Neural cell (in vitro differentiated cells): ENCODE results near the gene ELMOD1. TPM values are rescaled to one million over a fixed set of nuclear protein-coding genes. Genes with fewer than 3 reads are reported as not detected.

Source experiments
- H2AFZ ChIP-seq: fragments of 200-600, 300-800 bp; sonication (generic), shearing (Covaris generic); 2 replicates; pipeline ENCODE4 v1.6.0; 2014; ENCODE audit warnings: low read depth, mild to moderate bottlenecking, antibody characterized with exemption, low read length, moderate library complexity
- H3F3A ChIP-seq: fragments of 200-600 bp; shearing (Covaris generic); 2 replicates; pipeline ENCODE4 v1.6.1; 2016; ENCODE audit warnings: mild to moderate bottlenecking, moderate library complexity, mixed read lengths, antibody characterized with exemption, low read length; ENCODE audit not compliant: insufficient read depth, poor library complexity, severe bottlenecking
- H3K27ac ChIP-seq: fragments of 200-600, 300-800 bp; sonication (generic), shearing (Covaris generic); 2 replicates; pipeline ENCODE4 v1.5.1; 2014; ENCODE audit warnings: mild to moderate bottlenecking, low read length, moderate library complexity
- H3K27me3 ChIP-seq: fragments of 300-800, 200-600 bp; sonication (generic), shearing (Covaris generic); 2 replicates; pipeline ENCODE4 v1.6.0; 2014; ENCODE audit warnings: mild to moderate bottlenecking, low read depth, low read length, moderate library complexity; ENCODE audit not compliant: insufficient read depth
- H3K36me3 ChIP-seq: fragments of 300-800, 200-600 bp; sonication (generic), shearing (Covaris generic); 2 replicates; pipeline ENCODE4 v1.5.1; 2014; ENCODE audit warnings: mild to moderate bottlenecking, antibody characterized with exemption, low read length, moderate library complexity; ENCODE audit not compliant: insufficient read depth
- H3K4me2 ChIP-seq: fragments of 300-800, 200-600 bp; sonication (generic), shearing (Covaris generic); 2 replicates; pipeline ENCODE4 v1.6.0; 2014; ENCODE audit warnings: mild to moderate bottlenecking, low read length
- H3K4me3 ChIP-seq: fragments of 300-800, 200-600 bp; sonication (generic), shearing (Covaris generic); 2 replicates; pipeline ENCODE4 v1.5.1; 2014; ENCODE audit warnings: mild to moderate bottlenecking, low read length, moderate library complexity
- H3K79me2 ChIP-seq: fragments of 200-600 bp; shearing (Covaris generic); replicated peaks from 2 replicates; pipeline ENCODE4 v1.6.0; 2014; ENCODE audit warnings: mild to moderate bottlenecking, low read length, moderate library complexity; ENCODE audit not compliant: insufficient read depth
- H3K9ac ChIP-seq: fragments of 300-800, 200-600 bp; sonication (generic), shearing (Covaris generic); 2 replicates; pipeline ENCODE4 v1.6.1; 2016; ENCODE audit warnings: mild to moderate bottlenecking, low read length, mixed read lengths
- H3K9me2 ChIP-seq: fragments of 200-600 bp; shearing (Covaris generic); 2 replicates; pipeline ENCODE4 v1.6.1; 2016; ENCODE audit warnings: mild to moderate bottlenecking, low read length, mixed read lengths; ENCODE audit not compliant: insufficient read depth
- H3K9me3 ChIP-seq: fragments of 200-600, 300-800 bp; sonication (generic), shearing (Covaris generic); 2 replicates; pipeline ENCODE4 v1.6.1; 2016; ENCODE audit warnings: mild to moderate bottlenecking, mixed run types, low read length, moderate library complexity, mixed read lengths
- H4K20me1 ChIP-seq: fragments of 200-600 bp; shearing (Covaris generic); 2 replicates; pipeline ENCODE4 v1.6.1; 2016; ENCODE audit warnings: mild to moderate bottlenecking, mixed run types; ENCODE audit not compliant: insufficient read depth
- EP300 ChIP-seq: fragments of 450-650 bp; conservative IDR thresholded peaks from 2 replicates; pipeline ENCODE4 v1.6.1; 2014; ENCODE audit warnings: antibody characterized with exemption, mild to moderate bottlenecking, moderate library complexity; ENCODE audit not compliant: poor library complexity, severe bottlenecking
- EZH2 ChIP-seq: fragments of 200-600, 300-800 bp; shearing (Covaris generic), sonication (generic); IDR thresholded peaks from 2 replicates; pipeline ENCODE4 v1.6.1; 2014; ENCODE audit warnings: antibody characterized with exemption, low read length, borderline replicate concordance, mild to moderate bottlenecking; ENCODE audit not compliant: insufficient read depth, poor library complexity, severe bottlenecking
- MXI1 ChIP-seq: fragments of 450-650 bp; conservative IDR thresholded peaks from 2 replicates; pipeline ENCODE4 v1.6.1; 2014; ENCODE audit warnings: antibody characterized with exemption, mild to moderate bottlenecking; ENCODE audit not compliant: poor library complexity, severe bottlenecking
- POLR2AphosphoS5 ChIP-seq: IDR thresholded peaks from 2 replicates; pipeline ENCODE4 v1.6.1; 2012
- RAD21 ChIP-seq: fragments of 450-650 bp; conservative IDR thresholded peaks from 2 replicates; pipeline ENCODE4 v1.6.1; 2014; ENCODE audit warnings: antibody characterized with exemption, mild to moderate bottlenecking, moderate library complexity
- SMC3 ChIP-seq: fragments of 450-650 bp; conservative IDR thresholded peaks from 2 replicates; pipeline ENCODE4 v1.6.1; 2014; ENCODE audit warnings: antibody characterized with exemption, mild to moderate bottlenecking, moderate library complexity; ENCODE audit not compliant: poor library complexity
- TAF1 ChIP-seq: IDR thresholded peaks from 2 replicates; pipeline ENCODE4 v1.6.1; 2012; ENCODE audit warnings: low read depth
- polyA plus RNA-seq: library from polyadenylated mRNA; depleted of rRNA; stranded (reverse); fragments of >200 nt; gene quantifications from 2 replicates; pipeline ENCODE4 v1.2.3, GENCODE V29; 2014
- TF ChIP-seq, protein P1 (sequence below): IDR thresholded peaks from 2 replicates; pipeline ENCODE4 v1.6.1; 2012; ENCODE audit warnings: borderline replicate concordance
- TF ChIP-seq, protein P2 (sequence below): fragments of 450-650 bp; IDR thresholded peaks from 2 replicates; pipeline ENCODE4 v1.5.1; 2014; ENCODE audit warnings: antibody characterized with exemption, mild to moderate bottlenecking, moderate library complexity; ENCODE audit not compliant: poor library complexity, severe bottlenecking

Gene ELMOD1
- polyA plus RNA-seq, 1 donor from 2014 or later, result 12.5 TPM

DNA sequence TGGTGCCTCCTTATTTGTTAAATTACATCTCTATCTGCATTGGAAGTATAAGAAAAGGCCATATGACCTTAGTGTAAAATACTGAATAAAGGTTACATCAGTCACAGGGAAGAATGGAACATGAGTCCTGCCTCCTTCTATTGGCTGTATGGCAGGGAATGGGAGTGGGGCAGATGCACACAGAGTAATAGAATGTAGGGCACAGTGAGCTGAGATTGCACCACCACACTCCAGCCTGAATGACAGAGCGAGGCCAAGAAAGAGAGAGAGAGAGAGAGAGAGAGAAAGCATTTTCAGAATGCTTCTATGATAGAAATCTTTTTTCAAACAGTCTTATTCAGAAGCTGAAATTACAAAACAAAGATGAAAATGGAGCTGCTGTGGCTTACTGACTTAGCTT lies 62.1 kb downstream of the ELMOD1 start:
- Histone ChIP-seq H3K9me2 (no peaks in the 10 kb centered on the region), H3K36me3 (no peaks in the 10 kb centered on the region), H4K20me1 (no peaks in the 10 kb centered on the region), H3K4me2 (no peak overlapping the region), H3K9ac (no peak overlapping the region), H3K9me3 (no peaks in the 10 kb centered on the region), H3K27ac (no peak overlapping the region), H3K79me2 (no peaks in the 10 kb centered on the region), H3K4me3 (no peak overlapping the region), H2AFZ (no peak overlapping the region), H3K27me3 (no peaks in the 10 kb centered on the region), H3F3A (no peaks in the 10 kb centered on the region)
- TF ChIP-seq POLR2AphosphoS5 (no peak), SMC3 (no peak), RAD21 (no peak), MXI1 (no peak), TAF1 (no peak), EZH2 (no peak), EP300 (no peak)
- TF ChIP-seq, protein P1, sequence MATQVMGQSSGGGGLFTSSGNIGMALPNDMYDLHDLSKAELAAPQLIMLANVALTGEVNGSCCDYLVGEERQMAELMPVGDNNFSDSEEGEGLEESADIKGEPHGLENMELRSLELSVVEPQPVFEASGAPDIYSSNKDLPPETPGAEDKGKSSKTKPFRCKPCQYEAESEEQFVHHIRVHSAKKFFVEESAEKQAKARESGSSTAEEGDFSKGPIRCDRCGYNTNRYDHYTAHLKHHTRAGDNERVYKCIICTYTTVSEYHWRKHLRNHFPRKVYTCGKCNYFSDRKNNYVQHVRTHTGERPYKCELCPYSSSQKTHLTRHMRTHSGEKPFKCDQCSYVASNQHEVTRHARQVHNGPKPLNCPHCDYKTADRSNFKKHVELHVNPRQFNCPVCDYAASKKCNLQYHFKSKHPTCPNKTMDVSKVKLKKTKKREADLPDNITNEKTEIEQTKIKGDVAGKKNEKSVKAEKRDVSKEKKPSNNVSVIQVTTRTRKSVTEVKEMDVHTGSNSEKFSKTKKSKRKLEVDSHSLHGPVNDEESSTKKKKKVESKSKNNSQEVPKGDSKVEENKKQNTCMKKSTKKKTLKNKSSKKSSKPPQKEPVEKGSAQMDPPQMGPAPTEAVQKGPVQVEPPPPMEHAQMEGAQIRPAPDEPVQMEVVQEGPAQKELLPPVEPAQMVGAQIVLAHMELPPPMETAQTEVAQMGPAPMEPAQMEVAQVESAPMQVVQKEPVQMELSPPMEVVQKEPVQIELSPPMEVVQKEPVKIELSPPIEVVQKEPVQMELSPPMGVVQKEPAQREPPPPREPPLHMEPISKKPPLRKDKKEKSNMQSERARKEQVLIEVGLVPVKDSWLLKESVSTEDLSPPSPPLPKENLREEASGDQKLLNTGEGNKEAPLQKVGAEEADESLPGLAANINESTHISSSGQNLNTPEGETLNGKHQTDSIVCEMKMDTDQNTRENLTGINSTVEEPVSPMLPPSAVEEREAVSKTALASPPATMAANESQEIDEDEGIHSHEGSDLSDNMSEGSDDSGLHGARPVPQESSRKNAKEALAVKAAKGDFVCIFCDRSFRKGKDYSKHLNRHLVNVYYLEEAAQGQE, result no peak
- TF ChIP-seq, protein P2, sequence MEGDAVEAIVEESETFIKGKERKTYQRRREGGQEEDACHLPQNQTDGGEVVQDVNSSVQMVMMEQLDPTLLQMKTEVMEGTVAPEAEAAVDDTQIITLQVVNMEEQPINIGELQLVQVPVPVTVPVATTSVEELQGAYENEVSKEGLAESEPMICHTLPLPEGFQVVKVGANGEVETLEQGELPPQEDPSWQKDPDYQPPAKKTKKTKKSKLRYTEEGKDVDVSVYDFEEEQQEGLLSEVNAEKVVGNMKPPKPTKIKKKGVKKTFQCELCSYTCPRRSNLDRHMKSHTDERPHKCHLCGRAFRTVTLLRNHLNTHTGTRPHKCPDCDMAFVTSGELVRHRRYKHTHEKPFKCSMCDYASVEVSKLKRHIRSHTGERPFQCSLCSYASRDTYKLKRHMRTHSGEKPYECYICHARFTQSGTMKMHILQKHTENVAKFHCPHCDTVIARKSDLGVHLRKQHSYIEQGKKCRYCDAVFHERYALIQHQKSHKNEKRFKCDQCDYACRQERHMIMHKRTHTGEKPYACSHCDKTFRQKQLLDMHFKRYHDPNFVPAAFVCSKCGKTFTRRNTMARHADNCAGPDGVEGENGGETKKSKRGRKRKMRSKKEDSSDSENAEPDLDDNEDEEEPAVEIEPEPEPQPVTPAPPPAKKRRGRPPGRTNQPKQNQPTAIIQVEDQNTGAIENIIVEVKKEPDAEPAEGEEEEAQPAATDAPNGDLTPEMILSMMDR, result no peak

DNA sequence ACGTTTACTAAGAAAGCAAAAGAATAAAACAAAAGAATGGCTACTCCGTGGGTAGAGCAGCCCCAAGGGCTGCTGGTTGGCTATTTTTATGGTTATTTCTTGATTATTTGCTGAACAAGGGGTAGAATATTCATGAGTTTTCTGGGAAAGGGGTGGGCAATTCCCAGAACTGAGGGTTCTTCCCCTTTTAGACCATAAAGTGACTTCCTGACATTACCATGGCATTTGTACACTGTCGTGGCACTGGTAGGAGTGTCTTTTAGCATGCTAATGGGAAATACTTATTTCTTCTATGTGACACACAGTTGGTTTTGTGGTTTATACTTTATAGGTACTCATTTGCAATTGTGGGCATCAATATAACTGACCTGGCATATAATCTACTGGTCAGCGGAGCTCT lies 64.7 kb downstream of the ELMOD1 start:
- Histone ChIP-seq H2AFZ (no peak overlapping the region), H3K9me3 (no peaks in the 10 kb centered on the region), H3K9me2 (no peaks in the 10 kb centered on the region), H3K79me2 (no peaks in the 10 kb centered on the region), H3K9ac (no peak overlapping the region), H3K4me3 (no peak overlapping the region), H3K27ac (no peak overlapping the region), H3K27me3 (no peaks in the 10 kb centered on the region), H3K36me3 (no peaks in the 10 kb centered on the region), H3F3A (no peaks in the 10 kb centered on the region), H3K4me2 (no peak overlapping the region), H4K20me1 (no peaks in the 10 kb centered on the region)
- TF ChIP-seq, protein P2, result no peak
- TF ChIP-seq MXI1 (no peak), EP300 (no peak), POLR2AphosphoS5 (no peak), RAD21 (no peak), EZH2 (no peak), SMC3 (no peak), TAF1 (no peak)
- TF ChIP-seq, protein P1, result no peak
